Lung (tissue), 12 donors: ENCODE data around the gene CDKN2B-AS1. TPM values are rescaled to one million over a fixed set of nuclear protein-coding genes. Genes with fewer than 3 reads are reported as not detected.

Experiments
- ATAC-seq: fragments of 200-7000 bp; cut with Tn5 transposase; one replicate; pipeline ENCODE4 v1.9.1; 2020; ENCODE audit warnings: moderate number of reproducible peaks; ENCODE audit not compliant: insufficient read depth, low FRiP score
- DNase-seq, 3 donors: peaks; one replicate each; pipeline ENCODE4 v3.0.0-alpha.2; 2013 to 2017
- H3K27ac ChIP-seq, 2 donors: one replicate each; pipeline ENCODE4 v1.5.1; 2013; ENCODE audit warnings: mild to moderate bottlenecking in 2 of 2, moderate library complexity in 2 of 2, control low read depth in 1 of 2, inconsistent platforms in 1 of 2, low read depth in 1 of 2, low read length in 1 of 2
- H3K27me3 ChIP-seq, 3 donors: one replicate each; pipeline ENCODE4 v1.5.1; 2013; ENCODE audit warnings: low read length in 2 of 3; ENCODE audit not compliant: control insufficient read depth in 3 of 3, insufficient read depth in 3 of 3
- H3K36me3 ChIP-seq, 4 donors: one replicate each; pipeline ENCODE4 v1.5.1; 2013; ENCODE audit warnings: low read length in 4 of 4, mild to moderate bottlenecking in 1 of 4, moderate library complexity in 1 of 4; ENCODE audit not compliant: control insufficient read depth in 4 of 4, insufficient read depth in 4 of 4
- H3K4me1 ChIP-seq, 5 donors: one replicate each; pipeline ENCODE4 v1.5.1; 2013; ENCODE audit warnings: low read length in 5 of 5, mild to moderate bottlenecking in 2 of 5, moderate library complexity in 1 of 5; ENCODE audit not compliant: control insufficient read depth in 5 of 5, insufficient read depth in 5 of 5
- H3K4me3 ChIP-seq: one replicate; pipeline ENCODE4 v1.5.1; 2013; ENCODE audit warnings: mild to moderate bottlenecking, control low read depth, moderate library complexity
- H3K9ac ChIP-seq, 2 donors: one replicate each; pipeline ENCODE4 v1.5.1; 2013; ENCODE audit warnings: low read length in 2 of 2, control low read depth in 1 of 2; ENCODE audit not compliant: insufficient read depth in 1 of 2
- H3K9me3 ChIP-seq, 4 donors: one replicate each; pipeline ENCODE4 v1.5.1; 2013; ENCODE audit warnings: low read length in 3 of 4, mild to moderate bottlenecking in 1 of 4, moderate library complexity in 1 of 4; ENCODE audit not compliant: control insufficient read depth in 4 of 4, insufficient read depth in 3 of 4
- CTCF ChIP-seq: IDR thresholded peaks from 2 replicates; pipeline ENCODE4 v1.5.1; 2012; ENCODE audit warnings: mild to moderate bottlenecking; ENCODE audit errors: control extremely low read depth, extremely low read depth
- WGBS, 2 donors: extraction: QIAGEN DNeasy Blood & Tissue Kit; methylation state at CpG; one replicate each; pipeline ENCODE4 v1.1.7; 2013; 5-methylcytosine and 5-hydroxymethylcytosine counted together
- polyA plus RNA-seq, 2 donors: library from polyadenylated mRNA; stranded (reverse); fragments of 200-250 nt; gene quantifications; one replicate each; pipeline ENCODE4 v1.2.1, GENCODE V29; 2013
- total RNA-seq, 2 donors: library from RNA; depleted of rRNA in 1 of 2; stranded (reverse); fragments of >200 nt in 1 of 2; gene quantifications; one replicate each; pipeline ENCODE4 v1.2.1, GENCODE V29; 2014 to 2021
- donor health status: control.
- donor health status: control.
- donor health status: Bipolar disorder and iron deficiency.
- donor health status: healthy.
- donor health status: DM: yes; HTN: yes; CAD: no.

The CDKN2B-AS1 gene
- total and polyA plus RNA-seq, 4 donors = 0.32 to 1.2 (median 0.59) TPM

GRCh38 chr9:22035591-22036011 is 41.0 kb downstream of the CDKN2B-AS1 start:
- H3K27me3 ChIP-seq = no peaks in the 10 kb centered on the region
- 72 to 76% methylated on average over 2 of the region's 2 CpGs for WGBS, 2 donors
- no peak overlapping the region for H3K9ac ChIP-seq
- no peak for TF ChIP-seq CTCF
- H3K4me1 ChIP-seq = peaks cover 0 to 5% (median 0%) of the 10 kb centered on the region in 5 donors
- ATAC-seq = no peak
- no peak overlapping the region for H3K4me3 ChIP-seq
- H3K9me3 ChIP-seq = no peaks in the 10 kb centered on the region
- H3K36me3 ChIP-seq = no peaks in the 10 kb centered on the region
- H3K27ac ChIP-seq = no peak overlapping the region
- DNase-seq = no peak

GRCh38 chr9:22036866-22037626 is 42.5 kb downstream of the CDKN2B-AS1 start:
- Histone ChIP-seq H3K27ac (no peak overlapping the region), H3K4me1 (peaks cover 0 to 5% (median 0%) of the 10 kb centered on the region in 5 donors), H3K9me3 (no peaks in the 10 kb centered on the region), H3K36me3 (no peaks in the 10 kb centered on the region), H3K4me3 (no peak overlapping the region), H3K27me3 (no peaks in the 10 kb centered on the region), H3K9ac (no peak overlapping the region)
- no peak for TF ChIP-seq CTCF
- DNase-seq (no peak), ATAC-seq (no peak)
- 65 to 66% methylated on average over 4 of the region's 4 CpGs for WGBS, 2 donors

GRCh38 chr9:22037954-22038690 is 43.5 kb downstream of the CDKN2B-AS1 start:
- peak in 2 of 3 donors; percentile 25 to 53 for DNase-seq
- H3K4me1 ChIP-seq = peaks cover 0 to 6% (median 0%) of the 10 kb centered on the region in 5 donors
- 25 to 49% methylated on average over 2 of the region's 2 CpGs for WGBS, 2 donors
- no peak overlapping the region for H3K27ac ChIP-seq
- H3K9ac ChIP-seq = no peak overlapping the region
- no peaks in the 10 kb centered on the region for H3K27me3 ChIP-seq
- ATAC-seq = no peak
- no peak overlapping the region for H3K4me3 ChIP-seq
- peak; percentile 12 for TF ChIP-seq CTCF
- H3K9me3 ChIP-seq = no peaks in the 10 kb centered on the region
- no peaks in the 10 kb centered on the region for H3K36me3 ChIP-seq
